H1 (cell line): Measurements from ENCODE around the gene UBE4A. TPM values are rescaled to one million over a fixed set of nuclear protein-coding genes. Genes with fewer than 3 reads are reported as not detected.

ENCODE experiments used
- CTCF ChIA-PET: fragments of 300-600 bp; sonication (Branson Sonifier 250); formaldehyde crosslinking; loops from one replicate; lab custom pipeline; 2021; ENCODE audit not compliant: partially characterized antibody; lab: Charles Lee
- POLR2A ChIA-PET: fragments of 300-600 bp; sonication (Branson Sonifier 250); formaldehyde crosslinking; loops from one replicate; lab custom pipeline; 2021; ENCODE audit warnings: inconsistent platforms; ENCODE audit not compliant: partially characterized antibody; lab: Charles Lee
- DNase-seq, 2 experiments: peaks; one replicate each; pipeline versions ENCODE4 v3.0.0 to v3.0.0-alpha.2; 2010 to 2022; ENCODE audit warnings: low spot score in 2 of 2, low read depth in 1 of 2, mixed read lengths in 1 of 2
- FAIRE-seq: peaks from 2 replicates; lab custom pipeline; 2011; peaks lifted over from hg19 to GRCh38; lab: Jason Lieb, UNC
- H2AFZ ChIP-seq: 2 replicates; pipeline ENCODE4 v1.8.1; 2012; ENCODE audit warnings: low read length, inconsistent platforms
- H2AK5ac ChIP-seq: 2 replicates; pipeline ENCODE4 v1.6.1; 2013; ENCODE audit warnings: low read depth, low read length
- H2BK120ac ChIP-seq: replicated peaks from 2 replicates; pipeline ENCODE3; 2013; ENCODE audit warnings: low read depth, low read length, inconsistent platforms
- H2BK12ac ChIP-seq: 2 replicates; pipeline ENCODE4 v1.6.1; 2013; ENCODE audit warnings: low read depth, low read length
- H2BK15ac ChIP-seq: 2 replicates; pipeline ENCODE4 v1.6.1; 2013; ENCODE audit warnings: low read length
- H2BK20ac ChIP-seq: 2 replicates; pipeline ENCODE4 v1.6.1; 2013; ENCODE audit warnings: low read length
- H2BK5ac ChIP-seq: 2 replicates; pipeline ENCODE4 v1.6.1; 2013; ENCODE audit warnings: low read depth, low read length
- H3K14ac ChIP-seq: 2 replicates; pipeline ENCODE4 v1.6.1; 2013; ENCODE audit warnings: inconsistent platforms; ENCODE audit not compliant: insufficient read length
- H3K18ac ChIP-seq: 2 replicates; pipeline ENCODE4 v1.6.1; 2013; ENCODE audit warnings: low read length; ENCODE audit errors: extremely low read depth
- H3K23ac ChIP-seq: 2 replicates; pipeline ENCODE4 v1.6.1; 2013; ENCODE audit warnings: inconsistent platforms; ENCODE audit not compliant: insufficient read length
- H3K23me2 ChIP-seq: 2 replicates; pipeline ENCODE4 v1.6.1; 2013; ENCODE audit warnings: low read depth, low read length
- H3K27ac ChIP-seq: 2 replicates; pipeline ENCODE4 v1.6.1; 2011; ENCODE audit warnings: low read depth, low read length, inconsistent platforms
- H3K27me3 ChIP-seq, 4 experiments: replicated peaks in 1 of 4; 1 replicate in 1 of 4; 2 replicates in 3 of 4; pipeline versions ENCODE4 v1.6.1 to v1.8.1; 2011 to 2013; ENCODE audit warnings: low read length in 3 of 4, mild to moderate bottlenecking in 3 of 4, inconsistent platforms in 2 of 4, mixed read lengths in 2 of 4, moderate library complexity in 1 of 4; ENCODE audit not compliant: control insufficient read depth in 3 of 4, insufficient read depth in 3 of 4; ENCODE audit errors: extremely low read depth in 1 of 4
- H3K36me3 ChIP-seq, 4 experiments: 2 replicates each; pipeline versions ENCODE4 v1.6.1 to v1.8.1; 2011 to 2013; ENCODE audit warnings: mild to moderate bottlenecking in 4 of 4, low read length in 3 of 4, moderate library complexity in 2 of 4, control low read depth in 1 of 4, inconsistent platforms in 1 of 4; ENCODE audit not compliant: insufficient read depth in 4 of 4, control insufficient read depth in 2 of 4
- H3K4ac ChIP-seq: replicated peaks from 2 replicates; pipeline ENCODE3; 2013; ENCODE audit warnings: low read length, low read depth, mixed read lengths, inconsistent platforms; ENCODE audit not compliant: insufficient read length
- H3K4me1 ChIP-seq, 4 experiments: replicated peaks in 1 of 4; 1 replicate in 1 of 4; 2 replicates in 3 of 4; pipeline versions ENCODE4 v1.6.1 to v1.8.1; 2011 to 2013; ENCODE audit warnings: low read length in 3 of 4, inconsistent platforms in 2 of 4, mixed read lengths in 1 of 4; ENCODE audit not compliant: insufficient read depth in 4 of 4, control insufficient read depth in 3 of 4
- H3K4me2 ChIP-seq, 2 experiments: 2 replicates each; pipeline versions ENCODE4 v1.6.1 to v1.8.1; 2011 to 2013; ENCODE audit warnings: low read depth in 2 of 2, low read length in 2 of 2, control low read depth in 1 of 2, inconsistent platforms in 1 of 2, mild to moderate bottlenecking in 1 of 2; ENCODE audit not compliant: insufficient read depth in 1 of 2
- H3K4me3 ChIP-seq, 4 experiments: fragments of 200-600, 300-600 bp in 1 of 4; sonication (generic), shearing (Covaris generic), sonication (Bioruptor Twin) in 1 of 4; 2 replicates each; pipeline versions ENCODE4 v1.5.1 to v1.8.1; 2011 to 2016; ENCODE audit warnings: low read length in 4 of 4, low read depth in 3 of 4, control low read depth in 2 of 4, inconsistent platforms in 2 of 4, mild to moderate bottlenecking in 2 of 4, mixed read lengths in 1 of 4, moderate library complexity in 1 of 4; ENCODE audit not compliant: insufficient read depth in 2 of 4; ENCODE audit errors: extremely low read depth in 1 of 4
- H3K56ac ChIP-seq: replicated peaks from 2 replicates; pipeline ENCODE3; 2013; ENCODE audit warnings: low read depth, mild to moderate bottlenecking, mixed read lengths, low read length, inconsistent platforms; ENCODE audit not compliant: insufficient read length
- H3K79me1 ChIP-seq: 2 replicates; pipeline ENCODE4 v1.6.1; 2013; ENCODE audit warnings: low read depth, low read length, control low read depth
- H3K79me2 ChIP-seq, 2 experiments: 2 replicates each; pipeline versions ENCODE4 v1.6.1 to v1.8.1; 2012 to 2013; ENCODE audit warnings: low read length in 2 of 2, mild to moderate bottlenecking in 2 of 2, inconsistent platforms in 1 of 2; ENCODE audit not compliant: insufficient read depth in 2 of 2, control insufficient read depth in 1 of 2
- H3K9ac ChIP-seq, 4 experiments: replicated peaks in 1 of 4; 1 replicate in 1 of 4; 2 replicates in 3 of 4; pipeline versions ENCODE4 v1.6.1 to v1.8.1; 2011 to 2013; ENCODE audit warnings: low read depth in 3 of 4, low read length in 3 of 4, control low read depth in 2 of 4, mild to moderate bottlenecking in 2 of 4, moderate library complexity in 2 of 4, inconsistent platforms in 1 of 4; ENCODE audit errors: extremely low read depth in 1 of 4
- H3K9me3 ChIP-seq, 2 experiments: 2 replicates each; pipeline versions ENCODE4 v1.6.1 to v1.8.1; 2012 to 2013; ENCODE audit warnings: mild to moderate bottlenecking in 2 of 2, moderate library complexity in 2 of 2, control low read depth in 1 of 2, inconsistent platforms in 1 of 2, low read depth in 1 of 2, low read length in 1 of 2, mixed read lengths in 1 of 2; ENCODE audit not compliant: insufficient read depth in 2 of 2
- H4K20me1 ChIP-seq, 2 experiments: replicated peaks in 1 of 2; 2 replicates each; pipeline versions ENCODE3 to v1.8.1; 2011 to 2013; ENCODE audit warnings: inconsistent platforms in 2 of 2, low read length in 2 of 2, mild to moderate bottlenecking in 1 of 2; ENCODE audit not compliant: insufficient read depth in 2 of 2, control insufficient read depth in 1 of 2
- H4K5ac ChIP-seq: 2 replicates; pipeline ENCODE4 v1.6.1; 2013; ENCODE audit warnings: low read length, low read depth, mixed read lengths, inconsistent platforms; ENCODE audit not compliant: insufficient read length
- H4K8ac ChIP-seq: 2 replicates; pipeline ENCODE4 v1.8.0; 2013; ENCODE audit warnings: mild to moderate bottlenecking, moderate library complexity, low read length, inconsistent platforms; ENCODE audit not compliant: insufficient read depth; ENCODE audit errors: extremely low read depth
- H4K91ac ChIP-seq: replicated peaks from 2 replicates; pipeline ENCODE3; 2013; ENCODE audit warnings: low read length, mixed read lengths, inconsistent platforms; ENCODE audit not compliant: insufficient read length
- EGR1 ChIP-seq: IDR thresholded peaks from 2 replicates; pipeline ENCODE4 v1.6.1; 2011; ENCODE audit warnings: low read depth, low read length, borderline replicate concordance
- FOSL1 ChIP-seq: IDR thresholded peaks from 2 replicates; pipeline ENCODE4 v1.6.1; 2011; ENCODE audit warnings: mild to moderate bottlenecking, low read depth, low read length, moderate library complexity; ENCODE audit not compliant: insufficient read depth
- HDAC2 ChIP-seq, 2 experiments: fragments of 300-600 bp in 1 of 2; sonication (generic) in 1 of 2; IDR thresholded peaks; 2 replicates each; pipeline ENCODE4 v1.6.1; 2011 to 2012; ENCODE audit warnings: low read depth in 2 of 2, low read length in 2 of 2, mild to moderate bottlenecking in 2 of 2, moderate library complexity in 2 of 2, borderline replicate concordance in 1 of 2, inconsistent platforms in 1 of 2
- JUND ChIP-seq: IDR thresholded peaks from 2 replicates; pipeline ENCODE4 v1.6.1; 2011; ENCODE audit warnings: mild to moderate bottlenecking, improper control_type of control experiment, low read length
- KDM5A ChIP-seq: fragments of 200-600 bp; IDR thresholded peaks from 2 replicates; pipeline ENCODE4 v1.7.1; 2012; ENCODE audit warnings: mild to moderate bottlenecking, low read length, inconsistent platforms, mixed read lengths
- RXRA ChIP-seq: IDR thresholded peaks from 2 replicates; pipeline ENCODE4 v1.6.1; 2011; ENCODE audit warnings: low read depth, mild to moderate bottlenecking, low read length, moderate library complexity; ENCODE audit not compliant: insufficient read depth
- WGBS, 2 experiments: shearing (Covaris generic) in 1 of 2; methylation state at CpG; one replicate each; pipeline versions ENCODE4 v1.1.6 to v1.1.7; 2013 to 2015; ENCODE audit warnings: low lambda C conversion rate in 2 of 2, mixed read lengths in 2 of 2, inconsistent platforms in 1 of 2, low coverage in 1 of 2, missing lambda C conversion rate in 1 of 2; ENCODE audit not compliant: insufficient replicate concordance in 2 of 2, insufficient coverage in 1 of 2, insufficient read length in 1 of 2; ENCODE audit errors: extremely low coverage in 1 of 2, missing lambda C conversion rate in 1 of 2; 5-methylcytosine and 5-hydroxymethylcytosine counted together
- polyA plus RNA-seq, 7 experiments: library from polyadenylated mRNA; depleted of rRNA in 3 of 7; stranded (reverse) in 5 of 7; unstranded in 2 of 7; fragments of >200 nt in 5 of 7; fragments of 200-250 nt in 2 of 7; gene quantifications; 1 replicate in 5 of 7; 2 replicates in 1 of 7; 4 replicates in 1 of 7; pipeline versions ENCODE4 v1.2.1 to v1.2.3, GENCODE V29; 2011 to 2013; ENCODE audit warnings: missing spikeins in 2 of 7, mixed read lengths in 2 of 7
- total RNA-seq: library from RNA; stranded (reverse); fragmentation: NEBNext Ultra II Directional; extraction: Animal tissue kit (Norgen Biotek cat#: 25700); gene quantifications from 2 replicates; pipeline ENCODE4 v1.2.1, GENCODE V29; 2021
- TF ChIP-seq, protein P1 (sequence below), 3 experiments: IDR thresholded peaks; 1 replicate in 2 of 3; 2 replicates in 1 of 3; pipeline versions ENCODE4 v1.5.1 to v1.6.1; 2011; ENCODE audit warnings: low read length in 3 of 3, mild to moderate bottlenecking in 3 of 3, inconsistent platforms in 2 of 3, low read depth in 1 of 3, moderate library complexity in 1 of 3; ENCODE audit not compliant: insufficient read depth in 1 of 3; ENCODE audit errors: control extremely low read depth in 1 of 3
- TF ChIP-seq, protein P2 (sequence below): IDR thresholded peaks from 2 replicates; pipeline ENCODE4 v1.6.1; 2012; ENCODE audit warnings: inconsistent platforms

UBE4A gene
- total and polyA plus RNA-seq, 2 of the 8 experiments (the other 6 are each of a cell fraction or from before 2014, with no cell fraction given) = 11.3 to 34.5 TPM

DNA sequence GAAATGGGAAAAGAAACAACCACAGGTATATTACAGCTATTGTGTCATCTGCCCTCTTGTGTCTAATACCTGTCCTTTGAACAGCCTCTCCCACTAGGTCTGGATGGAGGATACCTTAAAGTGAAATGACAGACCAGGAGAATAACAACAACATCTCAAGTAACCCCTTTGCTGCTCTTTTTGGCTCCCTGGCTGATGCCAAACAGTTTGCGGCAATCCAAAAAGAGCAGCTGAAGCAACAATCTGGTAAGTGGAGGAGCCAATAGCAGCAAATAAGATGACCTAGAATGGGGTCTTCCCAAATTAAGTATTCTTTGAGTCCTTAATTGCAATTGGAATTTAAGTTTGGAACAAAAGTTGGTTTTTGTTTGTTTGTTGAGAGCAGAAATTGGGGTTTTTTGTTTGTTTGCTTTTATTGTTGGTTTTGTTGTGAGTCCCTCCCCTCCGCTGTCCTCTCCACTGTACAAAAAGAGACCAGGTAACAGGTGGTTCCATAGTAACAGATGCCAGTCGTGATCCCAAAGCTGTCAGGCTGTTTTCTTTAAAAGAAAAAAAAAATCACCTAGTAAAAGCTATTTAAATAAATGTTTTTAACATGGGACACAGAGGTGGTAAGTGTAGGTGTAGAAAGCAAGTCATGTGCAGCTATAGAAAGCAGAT lies 5.7 kb downstream of the UBE4A start:
- CTCF ChIA-PET = interaction anchor here (0.8 to 1.6 kb wide), 3 partner anchors 21 to 123 kb away, joined by 3 to 4 read pairs (median 3); no protein-coding TSS in a partner anchor
- no peak overlapping the region for H3K4me3 ChIP-seq
- peaks cover 0 to 28% of the 10 kb centered on the region in 2 experiments; a peak in 3 of 4 replicates for H3K79me2 ChIP-seq
- TF ChIP-seq JUND = no peak
- TF ChIP-seq HDAC2 (IDR thresholded peaks at IDR 0.05; ENCODE audit: borderline replicate concordance in 1 of 2, low read depth in 2 of 2, low read length in 2 of 2) = no peak
- TF ChIP-seq FOSL1 = no peak
- TF ChIP-seq EGR1 = no peak
- no peak for TF ChIP-seq RXRA
- TF ChIP-seq KDM5A = no peak
- TF ChIP-seq, protein P1, sequence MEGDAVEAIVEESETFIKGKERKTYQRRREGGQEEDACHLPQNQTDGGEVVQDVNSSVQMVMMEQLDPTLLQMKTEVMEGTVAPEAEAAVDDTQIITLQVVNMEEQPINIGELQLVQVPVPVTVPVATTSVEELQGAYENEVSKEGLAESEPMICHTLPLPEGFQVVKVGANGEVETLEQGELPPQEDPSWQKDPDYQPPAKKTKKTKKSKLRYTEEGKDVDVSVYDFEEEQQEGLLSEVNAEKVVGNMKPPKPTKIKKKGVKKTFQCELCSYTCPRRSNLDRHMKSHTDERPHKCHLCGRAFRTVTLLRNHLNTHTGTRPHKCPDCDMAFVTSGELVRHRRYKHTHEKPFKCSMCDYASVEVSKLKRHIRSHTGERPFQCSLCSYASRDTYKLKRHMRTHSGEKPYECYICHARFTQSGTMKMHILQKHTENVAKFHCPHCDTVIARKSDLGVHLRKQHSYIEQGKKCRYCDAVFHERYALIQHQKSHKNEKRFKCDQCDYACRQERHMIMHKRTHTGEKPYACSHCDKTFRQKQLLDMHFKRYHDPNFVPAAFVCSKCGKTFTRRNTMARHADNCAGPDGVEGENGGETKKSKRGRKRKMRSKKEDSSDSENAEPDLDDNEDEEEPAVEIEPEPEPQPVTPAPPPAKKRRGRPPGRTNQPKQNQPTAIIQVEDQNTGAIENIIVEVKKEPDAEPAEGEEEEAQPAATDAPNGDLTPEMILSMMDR (IDR thresholded peaks at IDR 0.05; ENCODE audit: control extremely low read depth in 1 of 3, insufficient read depth in 1 of 3, low read depth in 1 of 3, low read length in 3 of 3) = no peak
- TF ChIP-seq, protein P2, sequence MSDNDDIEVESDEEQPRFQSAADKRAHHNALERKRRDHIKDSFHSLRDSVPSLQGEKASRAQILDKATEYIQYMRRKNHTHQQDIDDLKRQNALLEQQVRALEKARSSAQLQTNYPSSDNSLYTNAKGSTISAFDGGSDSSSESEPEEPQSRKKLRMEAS = no peak

More for the DNA sequence above, 5.7 kb downstream of the UBE4A start:
- no peak overlapping the region for H3K14ac ChIP-seq
- H2AK5ac ChIP-seq = no peak overlapping the region
- H4K5ac ChIP-seq = no peak overlapping the region
- WGBS, 2 experiments = 89% methylated on average over 3 of the region's 3 CpGs; no CpG with 5 or more reads in 1 of the 2 experiments
- H3K27ac ChIP-seq = no peak overlapping the region
- H3K9me3 ChIP-seq = no peaks in the 10 kb centered on the region
- peaks cover 0 to 3% of the 10 kb centered on the region in 2 experiments for H4K20me1 ChIP-seq
- peaks cover 2% of the 10 kb centered on the region; the same call in 1 of the 2 replicates for H3K79me1 ChIP-seq
- H3K56ac ChIP-seq = no peak overlapping the region
- H3K18ac ChIP-seq = no peak overlapping the region
- no peak overlapping the region for H3K9ac ChIP-seq
- no peak overlapping the region for H3K4me2 ChIP-seq
- no peak overlapping the region for H2BK120ac ChIP-seq
- no peak overlapping the region for H2BK5ac ChIP-seq
- no peaks in the 10 kb centered on the region; a peak in 1 of 7 replicates for H3K27me3 ChIP-seq
- H4K91ac ChIP-seq = no peak overlapping the region
- DNase-seq (no peak), FAIRE-seq (no peak)
- H2BK20ac ChIP-seq = no peak overlapping the region
- H3K36me3 ChIP-seq = peaks cover 0 to 20% (median 17%) of the 10 kb centered on the region in 4 experiments; a peak in 7 of 8 replicates
- no peak overlapping the region for H2BK12ac ChIP-seq
- peaks cover 0 to 2% (median 0%) of the 10 kb centered on the region in 4 experiments; a peak in 1 of 7 replicates for H3K4me1 ChIP-seq
- H4K8ac ChIP-seq = no peak overlapping the region
- H3K4ac ChIP-seq = no peak overlapping the region
- H2AFZ ChIP-seq = no peak overlapping the region
- H3K23me2 ChIP-seq = peaks cover under 1% of the 10 kb centered on the region
- no peak overlapping the region for H3K23ac ChIP-seq
- H2BK15ac ChIP-seq = no peak overlapping the region
- POLR2A ChIA-PET = interaction anchor here (0.6 to 3.1 kb wide), 2 partner anchors 9 to 166 kb away, joined by 4 to 12 read pairs; no protein-coding TSS in a partner anchor
